NCI-H1092 (cell line): Measurements from ENCODE around the gene SUGCT.

ENCODE experiments used
- DNase-seq: peaks from one replicate; lab custom pipeline; 2025; lab: John Stamatoyannopoulos, UW

SUGCT gene

GRCh38 chr7:40474790-40475680 lies 340.2 kb downstream of the SUGCT start:
- no peak for DNase-seq

- DNase-seq: no peak
Observed at GRCh38 chr7:40475681-40475982, 340.8 kb downstream of the SUGCT start.

GRCh38 chr7:40477094-40477493 lies 342.3 kb downstream of the SUGCT start:
- no peak for DNase-seq

- DNase-seq: no peak
Observed at GRCh38 chr7:40482845-40483244, 348.0 kb downstream of the SUGCT start.

GRCh38 chr7:40483630-40484029 lies 348.8 kb downstream of the SUGCT start:
- DNase-seq: no peak

GRCh38 chr7:40489844-40490602 lies 355.2 kb downstream of the SUGCT start:
- no peak for DNase-seq

GRCh38 chr7:40490603-40490924 lies 355.8 kb downstream of the SUGCT start:
- no peak for DNase-seq

GRCh38 chr7:40492946-40493345 lies 358.1 kb downstream of the SUGCT start:
- DNase-seq: no peak

- DNase-seq: no peak
Observed at GRCh38 chr7:40493609-40494051, 358.8 kb downstream of the SUGCT start.

- DNase-seq: no peak
Observed at GRCh38 chr7:40498924-40499510, 364.2 kb downstream of the SUGCT start.

- no peak for DNase-seq
Observed at GRCh38 chr7:40499718-40500117, 364.9 kb downstream of the SUGCT start.

- no peak for DNase-seq
Observed at GRCh38 chr7:40500219-40500618, 365.4 kb downstream of the SUGCT start.

- no peak for DNase-seq
Observed at GRCh38 chr7:40502359-40502758, 367.6 kb downstream of the SUGCT start.

- DNase-seq: no peak
Observed at GRCh38 chr7:40506158-40506557, 371.4 kb downstream of the SUGCT start.

GRCh38 chr7:40507166-40507565 lies 372.4 kb downstream of the SUGCT start:
- no peak for DNase-seq

GRCh38 chr7:40509287-40509996 lies 374.6 kb downstream of the SUGCT start:
- DNase-seq: no peak

- no peak for DNase-seq
Observed at GRCh38 chr7:40516376-40516775, 381.6 kb downstream of the SUGCT start.

GRCh38 chr7:40519009-40519408 lies 384.2 kb downstream of the SUGCT start:
- no peak for DNase-seq

- no peak for DNase-seq
Observed at GRCh38 chr7:40520986-40521738, 386.4 kb downstream of the SUGCT start.

- DNase-seq: no peak
Observed at GRCh38 chr7:40525764-40526163, 391.0 kb downstream of the SUGCT start.

- no peak for DNase-seq
Observed at GRCh38 chr7:40526951-40527715, 392.3 kb downstream of the SUGCT start.
